Measurements from ENCODE around the gene RUNX1. TPM values are rescaled to one million over a fixed set of nuclear protein-coding genes. Genes with fewer than 3 reads are reported as not detected.

RUNX1 gene
- total RNA-seq, 1 experiment from 2014 or later = 86.2 TPM

DNA sequence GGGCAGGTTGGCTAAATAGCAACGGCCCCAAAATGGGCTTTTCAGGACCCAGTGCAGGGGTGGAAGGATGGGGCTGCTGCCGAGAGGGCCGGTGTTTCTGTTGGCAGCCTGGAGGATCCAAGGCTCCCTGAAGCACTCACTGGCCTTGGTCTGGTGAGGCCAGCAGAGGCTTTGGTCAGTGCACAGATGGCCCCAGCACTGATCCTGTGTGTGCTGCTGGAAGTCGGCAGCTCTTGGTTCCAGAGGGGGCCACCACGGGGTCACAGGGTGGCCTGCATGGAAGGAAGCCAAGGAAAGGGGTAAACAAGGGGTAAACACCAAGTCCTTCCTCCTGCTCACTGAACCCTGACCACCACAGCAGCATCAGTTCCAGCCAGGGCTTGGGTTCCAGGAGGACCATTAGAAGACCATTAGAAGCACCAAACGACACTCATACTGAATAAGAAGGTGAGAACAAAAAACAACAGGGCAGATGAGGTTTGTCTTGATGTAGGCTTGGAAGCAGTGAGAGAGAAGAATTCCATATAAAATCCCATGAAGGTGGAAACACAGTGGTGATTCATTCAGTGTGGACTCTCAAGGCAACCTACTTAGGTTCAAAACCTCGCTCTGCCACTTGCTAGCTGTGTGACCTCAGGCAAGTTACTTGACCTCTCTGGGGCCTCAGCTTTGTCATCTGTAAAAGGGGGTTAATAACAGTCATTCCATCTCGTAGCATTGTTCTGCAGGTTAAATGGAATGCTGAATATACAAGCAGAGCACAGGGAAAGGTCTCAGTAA is 184.5 kb downstream of the RUNX1 start:
- Mint-ChIP-seq H3K27ac (ENCODE audit: low read depth, unreplicated experiment) (peak overlapping the region; percentile 94), H3K36me3 (ENCODE audit: insufficient read depth, unreplicated experiment) (peaks cover 82% of the 10 kb centered on the region), H3K9me3 (ENCODE audit: unreplicated experiment) (no peaks in the 10 kb centered on the region), H3K27me3 (ENCODE audit: insufficient read depth, unreplicated experiment) (no peaks in the 10 kb centered on the region), H3K4me3 (ENCODE audit: unreplicated experiment) (peak overlapping the region; percentile 48), H3K4me1 (ENCODE audit: insufficient read depth, unreplicated experiment) (peaks cover 83% of the 10 kb centered on the region)
- POLR2A ChIA-PET = interaction anchor here (1.0 to 10.4 kb wide), 18 partner anchors 11 to 1206 kb away, joined by 3 to 414 read pairs (median 6); partner anchors contain the start of gene CBR1
- peak; percentile 25 for DNase-seq (ENCODE audit: unreplicated experiment)
- CTCF ChIA-PET = interaction anchor here (0.6 to 1.4 kb wide), 6 partner anchors 13 to 117 kb away, joined by 3 to 6 read pairs (median 4); no protein-coding TSS in a partner anchor
- no peak for TF ChIP-seq CTCF (IDR thresholded peaks at IDR 0.05; ENCODE audit: unreplicated experiment)
- BruUV-seq (replicated peaks) = TSS peak; percentile 42
- intact Hi-C loops (cut with micrococcal nuclease) = loop anchor here (1.0 to 5.0 kb wide), 3 partner anchors 20 to 172 kb away; no protein-coding TSS in a partner anchor

DNA sequence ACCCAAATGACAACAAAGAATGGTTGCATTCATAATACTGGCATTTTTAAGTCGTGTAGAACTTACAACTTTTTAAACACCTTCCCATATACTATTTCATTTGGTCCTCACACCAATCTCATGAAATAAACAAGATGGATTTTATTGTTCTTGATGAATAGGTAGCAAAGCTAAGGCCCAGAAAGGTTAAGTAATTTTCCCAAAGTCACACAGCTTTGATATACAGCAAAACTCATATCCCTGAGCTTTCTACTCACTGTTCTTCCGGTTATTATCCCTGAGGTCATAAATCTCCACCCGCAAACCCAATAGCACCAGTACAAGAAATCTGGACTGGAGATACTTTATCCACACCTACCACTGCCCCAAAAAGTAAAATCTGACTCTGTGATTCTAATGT is 186.2 kb downstream of the RUNX1 start:
- H3K27me3 Mint-ChIP-seq (ENCODE audit: insufficient read depth, unreplicated experiment) = no peaks in the 10 kb centered on the region
- CTCF ChIA-PET = interaction anchor here (0.7 to 2.3 kb wide), 4 partner anchors 11 to 117 kb away, joined by 3 to 5 read pairs (median 4); no protein-coding TSS in a partner anchor
- no peak overlapping the region for H3K4me3 Mint-ChIP-seq (ENCODE audit: unreplicated experiment)
- no peak for DNase-seq (ENCODE audit: unreplicated experiment)
- POLR2A ChIA-PET = interaction anchor here (0.6 to 10.4 kb wide), 13 partner anchors 9 to 184 kb away, joined by 3 to 414 read pairs (median 24); no protein-coding TSS in a partner anchor
- H3K27ac Mint-ChIP-seq (ENCODE audit: low read depth, unreplicated experiment) = peak overlapping the region; percentile 94
- no peak for TF ChIP-seq CTCF (IDR thresholded peaks at IDR 0.05; ENCODE audit: unreplicated experiment)
- no TSS peak for BruUV-seq (replicated peaks)
- intact Hi-C loops (cut with micrococcal nuclease) = loop anchor here (5.0 kb wide), 1 partner anchor 171 kb away; no protein-coding TSS in a partner anchor
- H3K36me3 Mint-ChIP-seq (ENCODE audit: insufficient read depth, unreplicated experiment) = peaks cover 89% of the 10 kb centered on the region
- peaks cover 80% of the 10 kb centered on the region for H3K4me1 Mint-ChIP-seq (ENCODE audit: insufficient read depth, unreplicated experiment)
- no peaks in the 10 kb centered on the region for H3K9me3 Mint-ChIP-seq (ENCODE audit: unreplicated experiment)

DNA sequence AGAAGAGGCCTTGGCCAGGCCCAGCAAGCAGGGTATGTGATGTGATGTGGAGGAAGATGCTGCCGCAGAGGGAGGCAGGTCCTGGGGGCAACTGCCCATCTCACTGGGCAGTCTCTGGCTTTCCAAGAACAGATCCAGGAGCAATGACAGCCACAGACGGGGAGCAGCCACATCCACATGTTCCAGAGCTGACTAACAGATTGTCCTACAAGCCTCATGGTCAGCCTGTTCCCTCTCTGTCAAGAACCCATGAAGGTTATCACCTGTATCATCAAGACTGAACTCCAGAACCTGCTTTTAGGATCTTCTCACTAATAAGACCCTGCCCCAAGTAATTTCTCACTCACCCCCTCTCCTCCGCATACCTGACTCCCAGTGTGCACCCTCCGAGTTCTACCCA is 187.8 kb downstream of the RUNX1 start:
- Mint-ChIP-seq H3K27ac (ENCODE audit: low read depth, unreplicated experiment) (peak overlapping the region; percentile 66), H3K36me3 (ENCODE audit: insufficient read depth, unreplicated experiment) (peaks cover 93% of the 10 kb centered on the region), H3K9me3 (ENCODE audit: unreplicated experiment) (no peaks in the 10 kb centered on the region), H3K4me1 (ENCODE audit: insufficient read depth, unreplicated experiment) (peaks cover 68% of the 10 kb centered on the region), H3K4me3 (ENCODE audit: unreplicated experiment) (no peak overlapping the region), H3K27me3 (ENCODE audit: insufficient read depth, unreplicated experiment) (no peaks in the 10 kb centered on the region)
- ChIA-PET CTCF (no interaction called here), POLR2A (interaction anchor here (0.8 to 8.9 kb wide), 2 partner anchors 14 to 27 kb away, joined by 4 to 146 read pairs; no protein-coding TSS in a partner anchor)
- DNase-seq (ENCODE audit: unreplicated experiment) = no peak
- TF ChIP-seq CTCF (IDR thresholded peaks at IDR 0.05; ENCODE audit: unreplicated experiment) = no peak
- no TSS peak for BruUV-seq (replicated peaks)
- intact Hi-C loops (cut with micrococcal nuclease) = loop anchor here (5.0 kb wide), 1 partner anchor 169 kb away; no protein-coding TSS in a partner anchor

- intact Hi-C loops (cut with micrococcal nuclease) = loop anchor here (5.0 kb wide), 1 partner anchor 168 kb away; no protein-coding TSS in a partner anchor
- Mint-ChIP-seq H3K27me3 (ENCODE audit: insufficient read depth, unreplicated experiment) (no peaks in the 10 kb centered on the region), H3K4me3 (ENCODE audit: unreplicated experiment) (no peak overlapping the region), H3K9me3 (ENCODE audit: unreplicated experiment) (no peaks in the 10 kb centered on the region), H3K36me3 (ENCODE audit: insufficient read depth, unreplicated experiment) (peaks cover 95% of the 10 kb centered on the region), H3K27ac (ENCODE audit: low read depth, unreplicated experiment) (peak overlapping the region; percentile 71), H3K4me1 (ENCODE audit: insufficient read depth, unreplicated experiment) (peaks cover 57% of the 10 kb centered on the region)
- POLR2A ChIA-PET = interaction anchor here (0.6 to 3.0 kb wide), 4 partner anchors 13 to 280 kb away, joined by 3 to 30 read pairs (median 6); no protein-coding TSS in a partner anchor
- no peak for DNase-seq (ENCODE audit: unreplicated experiment)
- BruUV-seq (replicated peaks) = no TSS peak
- no peak for TF ChIP-seq CTCF (IDR thresholded peaks at IDR 0.05; ENCODE audit: unreplicated experiment)
- CTCF ChIA-PET = interaction anchor here (0.7 kb wide), 1 partner anchor 60 kb away, joined by 4 read pairs; no protein-coding TSS in a partner anchor
Observed at GRCh38 chr21:34859976-34860653, 189.0 kb downstream of the RUNX1 start.
